Mesothelial cell of epicardium (in vitro differentiated cells): ENCODE measurements around the gene BTN1A1. TPM values are rescaled to one million over a fixed set of nuclear protein-coding genes. Genes with fewer than 3 reads are reported as not detected.

ENCODE experiments used
- DNase-seq, 2 experiments: peaks; one replicate each; pipeline ENCODE4 v3.0.0; 2021; ENCODE audit warnings: low spot score in 2 of 2; ENCODE audit not compliant: unreplicated experiment in 2 of 2
- H3K27ac Mint-ChIP-seq: 2 replicates; pipeline ENCODE4 v1.8.0; 2021; ENCODE audit warnings: mixed read lengths
- H3K27me3 Mint-ChIP-seq: 2 replicates; pipeline ENCODE4 v1.8.0; 2021; ENCODE audit warnings: low read depth, mixed read lengths
- H3K36me3 Mint-ChIP-seq: 2 replicates; pipeline ENCODE4 v1.8.0; 2021; ENCODE audit warnings: mixed read lengths
- H3K4me1 Mint-ChIP-seq: 2 replicates; pipeline ENCODE4 v1.8.0; 2021; ENCODE audit warnings: mixed read lengths
- H3K4me3 Mint-ChIP-seq: 2 replicates; pipeline ENCODE4 v1.8.0; 2021; ENCODE audit warnings: mild to moderate bottlenecking, moderate library complexity, mixed read lengths
- H3K9me3 Mint-ChIP-seq: 2 replicates; pipeline ENCODE4 v1.8.0; 2021; ENCODE audit warnings: mixed read lengths
- total RNA-seq: library from RNA; stranded (reverse); gene quantifications from 3 replicates; pipeline ENCODE4 v1.2.1, GENCODE V29; 2021
- TF ChIP-seq, protein P1 (sequence below): fragments of 200-600 bp; sonication (generic); IDR thresholded peaks from one replicate; pipeline ENCODE4 v1.5.0; 2021; ENCODE audit warnings: antibody characterized with exemption; ENCODE audit not compliant: unreplicated experiment

BTN1A1 gene
- total RNA-seq, 1 donor from 2014 or later, result 0.09 TPM

DNA sequence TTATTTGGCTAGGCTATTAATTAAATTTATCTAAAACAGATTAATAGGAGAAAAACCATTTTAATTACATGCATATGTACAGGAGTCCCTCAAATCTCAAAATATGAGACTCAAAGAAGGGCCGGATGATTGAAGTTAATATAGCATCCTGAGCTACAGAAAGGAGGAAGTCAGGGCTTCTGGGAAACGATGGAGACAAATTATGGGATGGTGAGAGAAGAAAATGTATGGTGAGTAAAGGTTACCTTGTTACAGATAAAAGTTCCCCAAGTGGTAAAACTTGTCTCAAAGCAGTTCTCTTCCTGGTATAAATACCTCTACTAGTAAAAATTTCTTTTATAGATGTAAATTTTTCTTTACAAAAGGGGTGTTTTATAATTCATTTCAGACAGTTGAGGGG, 15.9 kb upstream of the BTN1A1 start:
- Mint-ChIP-seq H3K27me3 (peaks cover 5% of the 10 kb centered on the region), H3K9me3 (peaks cover 18% of the 10 kb centered on the region), H3K36me3 (peaks cover 6% of the 10 kb centered on the region), H3K27ac (no peak overlapping the region), H3K4me1 (peaks cover 3% of the 10 kb centered on the region), H3K4me3 (no peak overlapping the region)
- TF ChIP-seq, protein P1, sequence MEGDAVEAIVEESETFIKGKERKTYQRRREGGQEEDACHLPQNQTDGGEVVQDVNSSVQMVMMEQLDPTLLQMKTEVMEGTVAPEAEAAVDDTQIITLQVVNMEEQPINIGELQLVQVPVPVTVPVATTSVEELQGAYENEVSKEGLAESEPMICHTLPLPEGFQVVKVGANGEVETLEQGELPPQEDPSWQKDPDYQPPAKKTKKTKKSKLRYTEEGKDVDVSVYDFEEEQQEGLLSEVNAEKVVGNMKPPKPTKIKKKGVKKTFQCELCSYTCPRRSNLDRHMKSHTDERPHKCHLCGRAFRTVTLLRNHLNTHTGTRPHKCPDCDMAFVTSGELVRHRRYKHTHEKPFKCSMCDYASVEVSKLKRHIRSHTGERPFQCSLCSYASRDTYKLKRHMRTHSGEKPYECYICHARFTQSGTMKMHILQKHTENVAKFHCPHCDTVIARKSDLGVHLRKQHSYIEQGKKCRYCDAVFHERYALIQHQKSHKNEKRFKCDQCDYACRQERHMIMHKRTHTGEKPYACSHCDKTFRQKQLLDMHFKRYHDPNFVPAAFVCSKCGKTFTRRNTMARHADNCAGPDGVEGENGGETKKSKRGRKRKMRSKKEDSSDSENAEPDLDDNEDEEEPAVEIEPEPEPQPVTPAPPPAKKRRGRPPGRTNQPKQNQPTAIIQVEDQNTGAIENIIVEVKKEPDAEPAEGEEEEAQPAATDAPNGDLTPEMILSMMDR, result no peak
- DNase-seq, result no peak

DNA sequence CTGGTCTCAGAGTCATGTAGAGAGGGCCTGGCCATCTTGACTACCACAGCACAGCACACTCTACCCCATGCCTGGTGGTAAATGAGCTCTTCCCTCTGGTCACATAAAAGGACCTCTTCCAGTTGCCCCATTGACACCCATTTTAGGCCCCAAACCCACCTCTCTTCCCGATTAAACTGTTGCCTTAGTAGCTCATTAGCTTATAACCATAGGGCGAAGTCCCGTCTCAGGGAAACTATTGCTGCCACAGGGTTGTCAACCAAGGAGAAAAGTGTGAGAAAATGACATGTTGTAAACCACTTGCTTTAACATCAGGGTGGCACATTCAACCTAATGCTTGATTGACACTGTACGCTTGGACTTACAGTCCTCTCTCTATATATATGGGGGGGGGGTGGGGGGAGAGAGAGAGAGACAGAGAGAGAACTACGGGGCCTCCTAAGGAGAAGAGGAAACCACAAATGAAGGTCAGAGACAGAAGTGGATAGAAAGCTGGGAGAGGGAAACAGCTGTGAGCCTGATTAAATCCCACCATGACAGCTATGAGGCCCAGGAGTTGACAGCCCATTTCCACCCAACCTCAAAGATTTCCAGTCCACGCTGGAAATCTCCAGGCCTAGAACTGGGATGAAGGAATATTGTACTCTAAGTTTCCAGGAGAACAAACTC, 14.9 kb upstream of the BTN1A1 start:
- peaks cover 5% of the 10 kb centered on the region for H3K27me3 Mint-ChIP-seq
- H3K27ac Mint-ChIP-seq, result no peak overlapping the region
- no peak overlapping the region for H3K4me3 Mint-ChIP-seq
- TF ChIP-seq, protein P1, result no peak
- peaks cover 18% of the 10 kb centered on the region for H3K9me3 Mint-ChIP-seq
- no peak for DNase-seq
- peaks cover 6% of the 10 kb centered on the region for H3K36me3 Mint-ChIP-seq
- H3K4me1 Mint-ChIP-seq, result no peaks in the 10 kb centered on the region

DNA sequence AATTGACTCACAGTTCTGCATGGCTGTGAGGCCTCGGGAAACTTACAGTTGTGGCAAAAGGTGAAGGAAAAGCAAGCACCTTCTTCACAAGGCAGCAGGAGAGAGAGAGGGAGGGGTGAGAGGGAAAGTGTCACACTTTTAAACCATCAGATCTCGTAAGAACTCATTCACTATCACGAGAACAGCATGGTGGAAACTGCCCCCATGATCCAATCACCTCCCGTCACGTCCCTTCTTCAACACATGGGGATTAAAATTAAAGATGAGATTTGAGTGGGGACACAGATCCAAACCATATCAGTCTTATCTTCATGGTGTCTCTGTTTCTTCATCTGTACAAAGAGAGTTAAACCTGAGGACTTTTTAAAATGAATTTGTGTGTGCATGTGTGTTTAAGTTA, 13.7 kb upstream of the BTN1A1 start:
- TF ChIP-seq, protein P1, result no peak
- Mint-ChIP-seq H3K36me3 (peaks cover 6% of the 10 kb centered on the region), H3K27me3 (peaks cover 5% of the 10 kb centered on the region), H3K27ac (no peak overlapping the region), H3K4me3 (no peak overlapping the region), H3K9me3 (peaks cover 14% of the 10 kb centered on the region), H3K4me1 (peaks cover 4% of the 10 kb centered on the region)
- DNase-seq, result no peak

DNA sequence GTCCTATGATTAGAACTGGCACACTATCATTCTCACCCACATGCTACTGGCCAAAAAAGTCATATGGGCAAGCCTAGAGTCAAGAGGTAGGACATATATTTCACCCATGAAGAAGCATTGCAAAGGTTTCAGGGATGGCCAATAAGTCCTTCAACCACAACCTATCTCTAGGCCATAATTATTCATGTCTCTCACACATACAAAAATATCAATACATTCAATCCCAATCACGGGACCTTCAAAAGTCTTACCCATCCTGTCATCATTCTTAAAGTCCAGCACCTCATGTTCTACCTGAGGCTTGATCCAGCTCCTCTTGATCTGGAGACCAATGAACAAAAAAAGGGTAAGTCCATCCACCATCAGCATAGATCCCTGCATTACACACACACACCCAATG, 12.6 kb upstream of the BTN1A1 start:
- Mint-ChIP-seq H3K36me3 (peaks cover 6% of the 10 kb centered on the region), H3K9me3 (peaks cover 14% of the 10 kb centered on the region), H3K27me3 (peaks cover 5% of the 10 kb centered on the region), H3K27ac (no peak overlapping the region), H3K4me1 (peaks cover 12% of the 10 kb centered on the region), H3K4me3 (no peak overlapping the region)
- no peak for DNase-seq
- TF ChIP-seq, protein P1, result no peak

DNA sequence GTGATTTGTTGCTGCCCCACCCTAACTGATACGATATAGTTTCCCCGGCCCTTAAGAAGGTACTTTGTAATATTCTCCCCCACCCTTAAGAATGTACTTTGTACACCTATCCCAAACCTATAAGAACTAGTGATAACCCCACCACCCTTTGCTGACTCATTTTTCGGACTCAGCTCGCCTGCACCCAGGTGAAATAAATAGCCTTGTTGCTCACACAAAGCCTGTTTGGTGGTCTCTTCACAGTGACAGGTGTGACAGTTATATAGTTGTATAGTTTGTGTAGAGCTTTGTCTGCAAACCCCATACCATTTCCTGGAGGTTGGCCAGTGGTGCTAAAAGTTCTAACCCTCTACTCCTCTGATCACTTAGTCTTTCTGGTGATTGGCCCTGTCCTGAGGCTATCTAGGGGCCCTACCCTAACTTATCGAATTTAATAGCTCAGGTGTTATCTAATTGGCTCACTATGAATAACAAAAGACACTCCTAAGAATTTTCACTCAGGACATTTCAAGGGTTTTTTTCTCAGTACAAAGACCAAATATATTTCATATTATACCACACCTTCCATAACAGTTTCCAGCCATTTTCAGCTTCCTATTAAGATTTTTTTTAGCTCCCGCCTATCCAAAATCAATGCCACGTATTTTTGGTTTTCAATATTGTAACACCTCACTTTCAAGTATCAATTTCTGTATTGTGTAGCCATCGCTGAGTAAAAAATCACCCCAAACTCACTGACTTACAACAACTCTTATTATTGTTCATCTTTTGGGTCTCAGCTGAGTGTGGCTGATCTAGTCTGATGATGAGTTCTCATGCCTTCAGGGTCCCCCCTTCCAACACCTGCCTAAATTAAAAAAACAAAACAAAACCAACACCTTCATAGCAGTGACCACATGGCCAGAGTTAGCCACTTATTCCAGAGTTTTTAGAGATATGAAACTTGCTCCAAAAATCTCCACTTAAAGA, 9.8 kb upstream of the BTN1A1 start:
- no peak overlapping the region for H3K27ac Mint-ChIP-seq
- H3K4me3 Mint-ChIP-seq, result no peak overlapping the region
- DNase-seq, result no peak
- peaks cover 15% of the 10 kb centered on the region for H3K4me1 Mint-ChIP-seq
- H3K27me3 Mint-ChIP-seq, result peaks cover 6% of the 10 kb centered on the region
- TF ChIP-seq, protein P1, result no peak
- peaks cover 10% of the 10 kb centered on the region for H3K9me3 Mint-ChIP-seq
- H3K36me3 Mint-ChIP-seq, result peaks cover 6% of the 10 kb centered on the region
